ENCODE results near the gene TRMT2A.

TRMT2A gene

GRCh38 chr22:20153945-20154344 is 36.9 kb upstream of the TRMT2A start:
- TF ChIP-seq SIN3A (IDR thresholded peaks at IDR 0.05; ENCODE audit: borderline replicate concordance, insufficient read depth, low read length): no peak
- TF ChIP-seq TAF1 (IDR thresholded peaks at IDR 0.05; ENCODE audit: borderline replicate concordance, insufficient read depth, low read length): no peak
- no peak for TF ChIP-seq POLR2AphosphoS5 (IDR thresholded peaks at IDR 0.05; ENCODE audit: low read depth, low read length)
- TF ChIP-seq REST (IDR thresholded peaks at IDR 0.05; ENCODE audit: insufficient read depth in 1 of 2, low read depth in 2 of 2, low read length in 2 of 2): no peak
- TF ChIP-seq FOXP2 (optimal IDR thresholded peaks at IDR 0.05; ENCODE audit: borderline replicate concordance, extremely low read depth, extremely low read length, insufficient read depth): no peak

GRCh38 chr22:20152464-20152890 is 35.5 kb upstream of the TRMT2A start:
- TF ChIP-seq POLR2AphosphoS5 (IDR thresholded peaks at IDR 0.05; ENCODE audit: low read depth, low read length) (no peak), TAF1 (IDR thresholded peaks at IDR 0.05; ENCODE audit: borderline replicate concordance, insufficient read depth, low read length) (no peak), FOXP2 (optimal IDR thresholded peaks at IDR 0.05; ENCODE audit: borderline replicate concordance, extremely low read depth, extremely low read length, insufficient read depth) (no peak), REST (IDR thresholded peaks at IDR 0.05; ENCODE audit: insufficient read depth in 1 of 2, low read depth in 2 of 2, low read length in 2 of 2) (no peak), SIN3A (IDR thresholded peaks at IDR 0.05; ENCODE audit: borderline replicate concordance, insufficient read depth, low read length) (no peak)

GRCh38 chr22:20151276-20151588 is 34.2 kb upstream of the TRMT2A start:
- TF ChIP-seq POLR2AphosphoS5 (IDR thresholded peaks at IDR 0.05; ENCODE audit: low read depth, low read length): no peak

- TF ChIP-seq REST (IDR thresholded peaks at IDR 0.05; ENCODE audit: insufficient read depth in 1 of 2, low read depth in 2 of 2, low read length in 2 of 2) (no peak), FOXP2 (optimal IDR thresholded peaks at IDR 0.05; ENCODE audit: borderline replicate concordance, extremely low read depth, extremely low read length, insufficient read depth) (no peak), SIN3A (IDR thresholded peaks at IDR 0.05; ENCODE audit: borderline replicate concordance, insufficient read depth, low read length) (no peak), POLR2AphosphoS5 (IDR thresholded peaks at IDR 0.05; ENCODE audit: low read depth, low read length) (no peak), TAF1 (IDR thresholded peaks at IDR 0.05; ENCODE audit: borderline replicate concordance, insufficient read depth, low read length) (no peak)
These were observed 33.6 kb upstream of the TRMT2A start, which contains the start of gene CCDC188 for GRCh38 chr22:20150381-20151275. TSS of gene CCDC188 (minus strand) at chr22:20151055. CDS start at chr22:20150986, 69 bp downstream.

- TF ChIP-seq TAF1 (IDR thresholded peaks at IDR 0.05; ENCODE audit: borderline replicate concordance, insufficient read depth, low read length): no peak
- TF ChIP-seq POLR2AphosphoS5 (IDR thresholded peaks at IDR 0.05; ENCODE audit: low read depth, low read length): no peak
- no peak for TF ChIP-seq FOXP2 (optimal IDR thresholded peaks at IDR 0.05; ENCODE audit: borderline replicate concordance, extremely low read depth, extremely low read length, insufficient read depth)
- no peak for TF ChIP-seq REST (IDR thresholded peaks at IDR 0.05; ENCODE audit: insufficient read depth in 1 of 2, low read depth in 2 of 2, low read length in 2 of 2)
- TF ChIP-seq SIN3A (IDR thresholded peaks at IDR 0.05; ENCODE audit: borderline replicate concordance, insufficient read depth, low read length): no peak
These were observed 32.5 kb upstream of the TRMT2A start for GRCh38 chr22:20149257-20150250.
